Fibroblast of the aortic adventitia (primary cell): ENCODE measurements around the gene CAMP. TPM values are rescaled to one million over a fixed set of nuclear protein-coding genes. Genes with fewer than 3 reads are reported as not detected.
"Not testable (repeated sequence)": the region's sequence is repeated elsewhere in the genome, so short reads cannot be mapped to it uniquely, and the experiment has no call there.

Experiments
- DNase-seq: peaks from one replicate; pipeline ENCODE4 v3.0.0-alpha.2; 2010; ENCODE audit warnings: low read depth
- H3K4me3 ChIP-seq: 2 replicates; pipeline ENCODE4 v1.5.1; 2011; ENCODE audit warnings: low read depth, mild to moderate bottlenecking, control low read depth, low read length, moderate library complexity
- total RNA-seq: library from RNA; depleted of rRNA; stranded (reverse); fragments of >200 nt; gene quantifications from 2 replicates; pipeline ENCODE4 v1.2.3, GENCODE V29; 2012; ENCODE audit warnings: low replicate concordance
- TF ChIP-seq, protein P1 (sequence below): IDR thresholded peaks from 2 replicates; pipeline ENCODE4 v1.5.1; 2011; ENCODE audit warnings: mild to moderate bottlenecking, low read length, control low read depth, inconsistent platforms; ENCODE audit not compliant: insufficient read depth

Gene CAMP
- total RNA-seq, 1 donor, result not detected

DNA sequence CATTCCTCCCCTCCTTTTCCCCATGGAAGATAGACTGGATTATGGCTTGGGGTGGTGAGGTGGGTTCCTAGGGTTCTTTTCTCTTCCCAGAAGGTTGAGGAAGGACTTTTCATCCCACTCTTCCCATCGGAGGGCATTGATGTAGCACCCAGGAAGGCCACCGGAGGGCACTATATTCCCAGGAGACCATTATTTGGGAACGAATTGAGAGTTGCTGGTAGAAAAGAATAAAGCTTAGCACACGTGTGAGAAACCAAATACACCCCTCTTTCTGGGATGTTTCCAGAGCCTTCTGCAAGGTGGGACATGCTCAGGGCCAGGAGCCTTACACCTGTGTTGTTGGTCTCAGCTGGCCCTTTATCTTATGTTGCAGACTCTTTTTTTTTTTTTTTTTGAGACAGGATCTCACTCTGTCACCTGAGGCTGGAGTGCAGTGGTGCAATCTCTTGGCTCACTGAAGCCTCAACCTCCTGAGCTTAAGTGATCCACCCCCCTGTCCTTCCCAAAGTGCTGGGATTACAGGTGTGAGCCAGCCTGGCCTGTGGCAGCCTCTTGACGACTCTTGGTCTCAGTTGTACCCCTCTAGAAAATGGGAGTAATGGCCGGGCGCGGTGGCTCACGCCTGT, 28.7 kb upstream of the CAMP start:
- peak; percentile 73 for DNase-seq
- H3K4me3 ChIP-seq, result no peak overlapping the region
- TF ChIP-seq, protein P1, sequence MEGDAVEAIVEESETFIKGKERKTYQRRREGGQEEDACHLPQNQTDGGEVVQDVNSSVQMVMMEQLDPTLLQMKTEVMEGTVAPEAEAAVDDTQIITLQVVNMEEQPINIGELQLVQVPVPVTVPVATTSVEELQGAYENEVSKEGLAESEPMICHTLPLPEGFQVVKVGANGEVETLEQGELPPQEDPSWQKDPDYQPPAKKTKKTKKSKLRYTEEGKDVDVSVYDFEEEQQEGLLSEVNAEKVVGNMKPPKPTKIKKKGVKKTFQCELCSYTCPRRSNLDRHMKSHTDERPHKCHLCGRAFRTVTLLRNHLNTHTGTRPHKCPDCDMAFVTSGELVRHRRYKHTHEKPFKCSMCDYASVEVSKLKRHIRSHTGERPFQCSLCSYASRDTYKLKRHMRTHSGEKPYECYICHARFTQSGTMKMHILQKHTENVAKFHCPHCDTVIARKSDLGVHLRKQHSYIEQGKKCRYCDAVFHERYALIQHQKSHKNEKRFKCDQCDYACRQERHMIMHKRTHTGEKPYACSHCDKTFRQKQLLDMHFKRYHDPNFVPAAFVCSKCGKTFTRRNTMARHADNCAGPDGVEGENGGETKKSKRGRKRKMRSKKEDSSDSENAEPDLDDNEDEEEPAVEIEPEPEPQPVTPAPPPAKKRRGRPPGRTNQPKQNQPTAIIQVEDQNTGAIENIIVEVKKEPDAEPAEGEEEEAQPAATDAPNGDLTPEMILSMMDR, result peak; percentile 90

DNA sequence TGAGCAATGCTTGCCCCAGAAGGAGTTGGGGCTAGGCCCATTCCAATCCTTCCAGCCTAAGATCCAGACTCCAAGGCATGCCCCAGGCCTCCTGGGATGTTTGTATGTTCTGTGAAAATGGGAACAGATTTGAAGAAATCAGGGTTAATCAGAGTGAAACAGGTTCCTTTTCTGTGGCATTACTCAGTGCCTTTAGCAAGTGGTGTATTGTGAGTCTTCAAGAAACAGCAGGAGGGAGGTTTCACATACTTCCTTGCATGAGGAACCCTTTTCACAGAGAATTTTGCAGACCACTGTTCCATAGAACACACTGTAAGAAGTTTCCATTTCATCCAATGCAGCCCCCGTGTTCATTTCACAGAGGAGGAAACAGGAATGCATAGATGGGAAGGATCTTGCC, 26.7 kb upstream of the CAMP start:
- H3K4me3 ChIP-seq, result no peak overlapping the region
- DNase-seq, result no peak
- TF ChIP-seq, protein P1, result no peak

DNA sequence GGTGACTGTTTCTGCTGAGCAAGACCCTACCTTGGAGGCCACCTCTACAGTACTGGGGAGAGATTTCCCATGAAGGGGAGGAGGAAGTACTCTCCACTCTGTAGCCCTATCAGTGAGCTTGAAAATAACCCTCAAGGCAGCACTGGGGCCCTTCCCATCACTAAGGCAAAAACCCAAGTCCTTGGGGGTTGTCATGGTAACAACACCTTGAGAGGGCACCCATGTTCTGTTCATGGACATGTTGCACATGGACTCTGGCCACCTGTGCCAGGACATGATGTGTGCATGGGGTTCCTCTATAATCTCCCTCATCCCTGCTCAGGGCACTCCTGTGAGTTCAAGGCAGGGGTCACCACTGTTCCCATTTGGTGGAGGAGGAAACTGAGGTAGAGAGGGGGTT, 24.2 kb upstream of the CAMP start:
- H3K4me3 ChIP-seq, result no peak overlapping the region
- DNase-seq, result no peak
- TF ChIP-seq, protein P1, result no peak

DNA sequence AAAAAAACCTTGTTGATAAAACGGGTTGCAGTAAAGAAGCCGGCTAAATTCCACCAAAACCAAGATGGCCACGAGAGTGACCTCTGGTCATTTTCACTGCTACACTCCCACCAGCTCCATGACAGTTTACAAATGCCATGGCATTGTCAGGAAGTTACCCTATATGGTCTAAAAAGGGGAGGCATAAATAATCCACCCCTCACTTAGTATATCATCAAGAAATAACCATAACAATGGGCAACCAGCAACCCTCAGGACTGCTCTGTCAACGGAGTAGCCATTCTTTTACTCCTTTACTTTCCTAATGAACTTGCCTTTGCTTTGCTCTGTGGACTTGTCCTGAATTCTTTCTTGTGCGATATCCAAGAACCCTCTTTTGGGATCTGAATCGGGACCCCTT, 20.7 kb upstream of the CAMP start:
- H3K4me3 ChIP-seq, result no peak overlapping the region
- TF ChIP-seq, protein P1, result no peak
- DNase-seq, result no peak

DNA sequence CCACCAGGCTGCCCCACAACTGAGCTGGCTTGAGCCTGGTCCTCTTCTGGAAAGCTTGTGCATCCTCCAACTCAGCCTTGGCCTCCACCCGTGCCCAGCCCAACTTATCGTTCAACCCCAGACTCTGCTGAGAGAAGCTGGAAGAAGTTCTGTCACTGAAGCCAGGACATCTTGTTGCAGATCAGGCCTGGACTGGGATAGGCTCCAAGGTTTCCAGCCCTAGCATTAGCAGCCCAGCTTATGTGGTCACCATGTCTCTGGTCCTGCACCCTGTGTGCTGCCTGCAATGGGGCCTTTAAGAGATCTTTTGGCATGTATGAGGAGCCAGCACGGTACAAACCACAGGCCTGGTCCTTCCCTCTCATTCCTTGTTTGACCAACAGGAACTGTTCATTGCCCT, 15.2 kb upstream of the CAMP start:
- TF ChIP-seq, protein P1, result no peak
- H3K4me3 ChIP-seq, result no peak overlapping the region
- no peak for DNase-seq

DNA sequence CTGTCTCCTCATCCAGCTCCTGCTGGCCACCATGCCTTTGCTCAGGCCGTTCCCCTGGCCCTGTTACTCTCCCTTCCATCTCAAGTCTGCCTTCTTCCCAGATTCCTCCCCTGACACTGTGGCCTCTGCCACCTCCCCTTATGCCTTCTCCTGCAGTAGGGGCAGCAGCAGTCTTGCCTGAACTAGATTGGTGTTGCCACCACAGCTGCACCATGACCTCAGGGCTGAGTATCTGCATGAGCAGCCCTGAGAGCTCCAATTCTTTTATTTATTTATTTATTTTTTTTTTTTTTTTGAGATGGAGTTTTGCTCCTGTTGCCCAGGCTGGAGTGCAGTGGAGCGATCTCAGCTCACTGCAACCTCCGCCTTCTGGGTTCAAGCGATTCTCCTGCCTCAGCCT, 13.8 kb upstream of the CAMP start:
- TF ChIP-seq, protein P1, result no peak
- DNase-seq, result no peak
- H3K4me3 ChIP-seq, result no peak overlapping the region

DNA sequence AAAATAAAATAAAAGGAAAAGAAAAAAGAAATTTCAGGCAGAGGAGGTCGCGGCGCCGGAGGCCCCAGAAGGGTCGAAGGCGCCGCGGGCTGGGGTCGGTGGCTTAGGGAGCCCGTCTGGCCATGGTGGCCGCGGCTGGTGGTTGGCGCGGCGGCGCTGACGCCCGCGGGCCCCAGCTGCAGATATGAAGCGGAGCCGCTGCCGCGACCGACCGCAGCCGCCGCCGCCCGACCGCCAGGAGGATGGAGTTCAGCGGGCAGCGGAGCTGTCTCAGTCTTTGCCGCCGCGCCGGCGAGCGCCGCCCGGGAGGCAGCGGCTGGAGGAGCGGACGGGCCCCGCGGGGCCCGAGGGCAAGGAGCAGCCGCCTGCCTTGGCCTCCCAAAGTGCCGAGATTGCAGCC, 12.8 kb upstream of the CAMP start:
- not testable (repeated sequence) for DNase-seq, H3K4me3 ChIP-seq

DNA sequence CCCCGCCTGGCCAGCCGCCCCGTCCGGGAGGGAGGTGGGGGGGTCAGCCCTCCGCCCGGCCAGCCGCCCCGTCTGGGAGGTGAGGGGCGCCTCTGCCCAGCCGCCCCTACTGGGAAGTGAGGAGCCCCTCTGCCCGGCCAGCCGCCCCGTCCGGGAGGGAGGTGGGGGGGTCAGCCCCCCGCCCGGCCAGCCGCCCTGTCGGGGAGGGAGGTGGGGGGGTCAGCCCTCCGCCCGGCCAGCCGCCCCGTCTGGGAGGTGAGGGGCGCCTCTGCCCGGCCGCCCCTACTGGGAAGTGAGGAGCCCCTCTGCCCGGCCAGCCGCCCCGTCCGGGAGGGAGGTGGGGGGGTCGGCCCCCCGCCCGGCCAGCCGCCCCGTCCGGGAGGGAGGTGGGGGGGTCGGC, 11.5 kb upstream of the CAMP start:
- DNase-seq, H3K4me3 ChIP-seq: not testable (repeated sequence)
